Neutrophil (primary cell): Measurements from ENCODE around the gene ACSL6.

Experiments used
- H3K27ac ChIP-seq: fragments of 200-600 bp; sonication (generic); 2 replicates; pipeline ENCODE4 v1.5.1; 2016; ENCODE audit warnings: mild to moderate bottlenecking, moderate library complexity
- H3K27me3 ChIP-seq: fragments of 200-600 bp; sonication (generic); 2 replicates; pipeline ENCODE4 v1.6.0; 2016; ENCODE audit warnings: mild to moderate bottlenecking
- H3K36me3 ChIP-seq: fragments of 200-600 bp; sonication (generic); 2 replicates; pipeline ENCODE4 v1.5.1; 2017
- H3K4me1 ChIP-seq, 2 experiments: fragments of 200-600 bp in 1 of 2; sonication (generic) in 1 of 2; 1 replicate in 1 of 2; 2 replicates in 1 of 2; pipeline versions ENCODE4 v1.5.1 to v1.6.1; 2013 to 2016; ENCODE audit warnings: low read depth in 1 of 2, low read length in 1 of 2, mild to moderate bottlenecking in 1 of 2, moderate library complexity in 1 of 2; ENCODE audit not compliant: control insufficient read depth in 1 of 2, insufficient read depth in 1 of 2
- H3K4me3 ChIP-seq, 2 experiments: fragments of 200-600 bp in 1 of 2; sonication (generic) in 1 of 2; 1 replicate in 1 of 2; 2 replicates in 1 of 2; pipeline ENCODE4 v1.5.1; 2013 to 2016; ENCODE audit warnings: low read depth in 1 of 2, low read length in 1 of 2, mild to moderate bottlenecking in 1 of 2, moderate library complexity in 1 of 2
- H3K9me3 ChIP-seq: fragments of 200-600 bp; sonication (generic); 2 replicates; pipeline ENCODE4 v1.5.1; 2016
- TF ChIP-seq, protein P1 (sequence below): fragments of 200-600 bp; sonication (generic); IDR thresholded peaks from 2 replicates; pipeline ENCODE4 v1.5.1; 2016; ENCODE audit warnings: antibody characterized with exemption

Gene ACSL6

GRCh38 chr5:131968396-131968954 is 43.0 kb downstream of the ACSL6 start:
- TF ChIP-seq, protein P1, sequence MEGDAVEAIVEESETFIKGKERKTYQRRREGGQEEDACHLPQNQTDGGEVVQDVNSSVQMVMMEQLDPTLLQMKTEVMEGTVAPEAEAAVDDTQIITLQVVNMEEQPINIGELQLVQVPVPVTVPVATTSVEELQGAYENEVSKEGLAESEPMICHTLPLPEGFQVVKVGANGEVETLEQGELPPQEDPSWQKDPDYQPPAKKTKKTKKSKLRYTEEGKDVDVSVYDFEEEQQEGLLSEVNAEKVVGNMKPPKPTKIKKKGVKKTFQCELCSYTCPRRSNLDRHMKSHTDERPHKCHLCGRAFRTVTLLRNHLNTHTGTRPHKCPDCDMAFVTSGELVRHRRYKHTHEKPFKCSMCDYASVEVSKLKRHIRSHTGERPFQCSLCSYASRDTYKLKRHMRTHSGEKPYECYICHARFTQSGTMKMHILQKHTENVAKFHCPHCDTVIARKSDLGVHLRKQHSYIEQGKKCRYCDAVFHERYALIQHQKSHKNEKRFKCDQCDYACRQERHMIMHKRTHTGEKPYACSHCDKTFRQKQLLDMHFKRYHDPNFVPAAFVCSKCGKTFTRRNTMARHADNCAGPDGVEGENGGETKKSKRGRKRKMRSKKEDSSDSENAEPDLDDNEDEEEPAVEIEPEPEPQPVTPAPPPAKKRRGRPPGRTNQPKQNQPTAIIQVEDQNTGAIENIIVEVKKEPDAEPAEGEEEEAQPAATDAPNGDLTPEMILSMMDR = no peak
- H3K9me3 ChIP-seq = no peaks in the 10 kb centered on the region

DNA sequence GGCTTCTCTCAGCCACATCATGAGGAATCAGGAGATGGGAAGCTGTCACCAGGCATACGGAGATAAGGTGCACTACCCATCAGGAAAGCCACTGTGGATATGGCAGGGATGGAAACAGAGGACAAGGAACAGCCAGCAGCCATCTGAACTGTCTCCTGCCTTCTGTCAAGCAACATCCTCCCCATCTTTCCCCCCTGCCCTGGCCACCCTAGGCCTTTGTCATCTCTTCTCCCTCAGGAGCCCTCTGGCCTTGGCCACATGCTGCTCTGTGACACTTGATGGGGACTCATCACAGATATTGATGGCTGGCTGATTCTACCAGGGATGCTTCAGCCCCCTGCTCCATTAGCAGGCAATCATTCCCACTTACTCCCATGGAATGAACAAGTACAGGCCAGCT is 44.9 kb downstream of the ACSL6 start:
- Histone ChIP-seq H3K27me3 (peaks cover 10% of the 10 kb centered on the region), H3K9me3 (no peaks in the 10 kb centered on the region), H3K4me3 (no peak overlapping the region), H3K4me1 (no peaks in the 10 kb centered on the region), H3K27ac (no peak overlapping the region), H3K36me3 (no peaks in the 10 kb centered on the region)
- TF ChIP-seq, protein P1 = no peak

More at GRCh38 chr5:131968396-131968954, 43.0 kb downstream of the ACSL6 start:
- Histone ChIP-seq H3K4me3 (no peak overlapping the region), H3K4me1 (no peaks in the 10 kb centered on the region), H3K36me3 (no peaks in the 10 kb centered on the region), H3K27me3 (peaks cover 10% of the 10 kb centered on the region), H3K27ac (no peak overlapping the region)

- H3K9me3 ChIP-seq = no peaks in the 10 kb centered on the region
- no peak overlapping the region for H3K27ac ChIP-seq
- peaks cover 3% of the 10 kb centered on the region for H3K27me3 ChIP-seq
- no peak overlapping the region for H3K4me3 ChIP-seq
- H3K4me1 ChIP-seq = no peaks in the 10 kb centered on the region
- H3K36me3 ChIP-seq = no peaks in the 10 kb centered on the region
- TF ChIP-seq, protein P1 = no peak
These were observed 45.5 kb downstream of the ACSL6 start for GRCh38 chr5:131965826-131966415.

DNA sequence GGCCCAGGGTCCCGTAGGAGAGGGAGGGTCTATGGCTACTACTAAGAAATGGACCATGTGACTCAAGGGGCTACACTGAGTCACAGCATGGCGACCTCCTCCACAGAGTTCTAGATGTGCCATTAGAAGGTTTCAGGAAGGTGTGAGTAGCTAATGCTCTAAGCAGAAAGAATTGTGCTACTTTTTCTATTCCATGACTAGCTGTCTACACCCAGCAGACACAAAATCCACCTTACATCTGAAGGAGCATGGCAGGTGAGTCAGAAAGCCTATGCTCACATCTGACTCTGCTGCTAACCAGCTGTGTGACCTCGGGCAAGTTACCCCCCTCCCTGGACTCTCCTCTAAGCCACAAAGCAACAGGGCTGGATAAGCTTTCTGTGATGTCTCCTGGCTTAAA is 51.6 kb downstream of the ACSL6 start:
- TF ChIP-seq, protein P1 = no peak
- Histone ChIP-seq H3K9me3 (no peaks in the 10 kb centered on the region), H3K27me3 (no peaks in the 10 kb centered on the region), H3K4me1 (no peaks in the 10 kb centered on the region), H3K36me3 (no peaks in the 10 kb centered on the region), H3K27ac (no peak overlapping the region), H3K4me3 (no peak overlapping the region)

- no peaks in the 10 kb centered on the region for H3K36me3 ChIP-seq
- TF ChIP-seq, protein P1 = no peak
- peaks cover 3% of the 10 kb centered on the region for H3K27me3 ChIP-seq
- H3K27ac ChIP-seq = no peak overlapping the region
- no peaks in the 10 kb centered on the region for H3K4me1 ChIP-seq
- no peak overlapping the region for H3K4me3 ChIP-seq
- no peaks in the 10 kb centered on the region for H3K9me3 ChIP-seq
These were observed 52.3 kb downstream of the ACSL6 start for GRCh38 chr5:131959136-131959535.
